OCI-LY7 (cell line): Measurements from ENCODE around the gene CFL2. TPM values are rescaled to one million over a fixed set of nuclear protein-coding genes. Genes with fewer than 3 reads are reported as not detected.

Source experiments
- BruUV-seq: library from RNA; stranded (reverse); fragments of 400-500 nt; replicated peaks from 2 replicates; lab custom pipeline; 2021; lab: Mats Ljungman, UMichigan
- CTCF ChIA-PET: fragments of 300-600 bp; sonication (Branson Sonifier 250); formaldehyde crosslinking; loops from one replicate; lab custom pipeline; 2022; ENCODE audit warnings: antibody characterized with exemption; ENCODE audit not compliant: unreplicated experiment; lab: Charles Lee
- POLR2A ChIA-PET: fragments of 300-600 bp; sonication (Branson Sonifier 250); formaldehyde crosslinking; loops from one replicate; lab custom pipeline; 2022; ENCODE audit warnings: antibody characterized with exemption; lab: Charles Lee
- DNase-seq: peaks from one replicate; pipeline ENCODE4 v3.0.0-alpha.2; 2015; ENCODE audit warnings: low spot score
- H2AFZ ChIP-seq: fragments of 200-600 bp; sonication (generic), shearing (Covaris generic); 2 replicates; pipeline ENCODE4 v1.6.1; 2014; ENCODE audit warnings: mild to moderate bottlenecking, antibody characterized with exemption, low read length, moderate library complexity
- H3K27ac ChIP-seq: fragments of 200-600 bp; sonication (generic); 2 replicates; pipeline ENCODE4 v1.5.1; 2014; ENCODE audit warnings: mixed run types, low read depth, mild to moderate bottlenecking, moderate library complexity, low read length, inconsistent platforms; ENCODE audit not compliant: poor library complexity, severe bottlenecking
- H3K36me3 ChIP-seq: fragments of 200-600 bp; sonication (generic); 2 replicates; pipeline ENCODE4 v1.6.1; 2014; ENCODE audit warnings: mild to moderate bottlenecking, antibody characterized with exemption, low read length, moderate library complexity, mixed read lengths; ENCODE audit not compliant: insufficient read depth
- H3K4me1 ChIP-seq: fragments of 200-600 bp; sonication (generic); 2 replicates; pipeline ENCODE4 v1.5.1; 2014; ENCODE audit warnings: mild to moderate bottlenecking, low read length; ENCODE audit not compliant: insufficient read depth, poor library complexity, severe bottlenecking
- H3K4me2 ChIP-seq: fragments of 200-600 bp; sonication (generic); 2 replicates; pipeline ENCODE4 v1.6.1; 2014; ENCODE audit warnings: mild to moderate bottlenecking, low read length
- H3K4me3 ChIP-seq: fragments of 200-600 bp; sonication (generic); 2 replicates; pipeline ENCODE4 v1.5.1; 2014; ENCODE audit warnings: mild to moderate bottlenecking, low read depth, low read length; ENCODE audit not compliant: poor library complexity, severe bottlenecking
- H3K79me2 ChIP-seq: fragments of 200-600 bp; sonication (generic); 2 replicates; pipeline ENCODE4 v1.6.1; 2016; ENCODE audit warnings: low read depth, mild to moderate bottlenecking, low read length, moderate library complexity, mixed read lengths; ENCODE audit not compliant: insufficient read depth
- H3K9me2 ChIP-seq: fragments of 200-600 bp; sonication (generic); 2 replicates; pipeline ENCODE4 v1.6.1; 2016; ENCODE audit warnings: mild to moderate bottlenecking, low read length, mixed read lengths; ENCODE audit not compliant: insufficient read depth
- H3K9me3 ChIP-seq: fragments of 200-600 bp; sonication (generic); 2 replicates; pipeline ENCODE4 v1.6.1; 2014; ENCODE audit warnings: mild to moderate bottlenecking, mixed run types, low read length, mixed read lengths
- H4K20me1 ChIP-seq: fragments of 200-600 bp; sonication (generic); 2 replicates; pipeline ENCODE4 v1.6.1; 2014; ENCODE audit warnings: mild to moderate bottlenecking, antibody characterized with exemption, low read length, moderate library complexity, mixed read lengths; ENCODE audit not compliant: insufficient read depth
- EZH2phosphoT487 ChIP-seq: fragments of 200-600 bp; sonication (generic); IDR thresholded peaks from 2 replicates; pipeline ENCODE4 v1.6.1; 2018; ENCODE audit warnings: low read depth, borderline replicate concordance, mild to moderate bottlenecking, mixed run types, antibody characterized with exemption, low read length, moderate library complexity, mixed read lengths
- intact Hi-C: fragments of 100-400 bp; cut with micrococcal nuclease; formaldehyde crosslinking; loops from one replicate; pipeline ENCODE4 v1.10.0; 2022; ENCODE audit not compliant: unreplicated experiment
- total RNA-seq, 2 experiments: library from RNA; depleted of rRNA in 1 of 2; stranded (reverse); fragments of >200 nt in 1 of 2; shearing (Covaris generic) in 1 of 2; gene quantifications; 2 replicates each; pipeline ENCODE4 v1.2.3, GENCODE V29; 2014 to 2022
- TF ChIP-seq, protein P1 (sequence below): fragments of 200-600 bp; sonication (generic); conservative IDR thresholded peaks from 2 replicates; pipeline ENCODE4 v1.5.1; 2014; ENCODE audit warnings: mild to moderate bottlenecking, antibody characterized with exemption, low read length, moderate library complexity, mixed read lengths

The CFL2 gene
- total RNA-seq, 2 experiments from 2014 or later, result 7.1 to 24.7 TPM

- CTCF ChIA-PET, result no interaction called here
- Histone ChIP-seq H3K4me2 (peak overlapping the region; percentile 94), H3K4me1 (peaks cover 40% of the 10 kb centered on the region), H3K36me3 (peaks cover 30% of the 10 kb centered on the region), H3K27ac (peak overlapping the region; percentile 87), H3K9me3 (no peaks in the 10 kb centered on the region), H2AFZ (peak overlapping the region; percentile 54), H3K9me2 (no peaks in the 10 kb centered on the region), H3K4me3 (peak overlapping the region; percentile 92), H4K20me1 (no peaks in the 10 kb centered on the region), H3K79me2 (peaks cover 38% of the 10 kb centered on the region)
- POLR2A ChIA-PET, result interaction anchor here (0.5 to 2.1 kb wide), 11 partner anchors 8 to 571 kb away, joined by 3 to 9 read pairs (median 4); no protein-coding TSS in a partner anchor
- TF ChIP-seq EZH2phosphoT487, result no peak
- TF ChIP-seq, protein P1, sequence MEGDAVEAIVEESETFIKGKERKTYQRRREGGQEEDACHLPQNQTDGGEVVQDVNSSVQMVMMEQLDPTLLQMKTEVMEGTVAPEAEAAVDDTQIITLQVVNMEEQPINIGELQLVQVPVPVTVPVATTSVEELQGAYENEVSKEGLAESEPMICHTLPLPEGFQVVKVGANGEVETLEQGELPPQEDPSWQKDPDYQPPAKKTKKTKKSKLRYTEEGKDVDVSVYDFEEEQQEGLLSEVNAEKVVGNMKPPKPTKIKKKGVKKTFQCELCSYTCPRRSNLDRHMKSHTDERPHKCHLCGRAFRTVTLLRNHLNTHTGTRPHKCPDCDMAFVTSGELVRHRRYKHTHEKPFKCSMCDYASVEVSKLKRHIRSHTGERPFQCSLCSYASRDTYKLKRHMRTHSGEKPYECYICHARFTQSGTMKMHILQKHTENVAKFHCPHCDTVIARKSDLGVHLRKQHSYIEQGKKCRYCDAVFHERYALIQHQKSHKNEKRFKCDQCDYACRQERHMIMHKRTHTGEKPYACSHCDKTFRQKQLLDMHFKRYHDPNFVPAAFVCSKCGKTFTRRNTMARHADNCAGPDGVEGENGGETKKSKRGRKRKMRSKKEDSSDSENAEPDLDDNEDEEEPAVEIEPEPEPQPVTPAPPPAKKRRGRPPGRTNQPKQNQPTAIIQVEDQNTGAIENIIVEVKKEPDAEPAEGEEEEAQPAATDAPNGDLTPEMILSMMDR, result no peak
- intact Hi-C loops, result no loop called here
- no peak for DNase-seq
- no TSS peak for BruUV-seq
Measured at GRCh38 chr14:34715127-34715863, 902 bp upstream of the CFL2 start.

DNA sequence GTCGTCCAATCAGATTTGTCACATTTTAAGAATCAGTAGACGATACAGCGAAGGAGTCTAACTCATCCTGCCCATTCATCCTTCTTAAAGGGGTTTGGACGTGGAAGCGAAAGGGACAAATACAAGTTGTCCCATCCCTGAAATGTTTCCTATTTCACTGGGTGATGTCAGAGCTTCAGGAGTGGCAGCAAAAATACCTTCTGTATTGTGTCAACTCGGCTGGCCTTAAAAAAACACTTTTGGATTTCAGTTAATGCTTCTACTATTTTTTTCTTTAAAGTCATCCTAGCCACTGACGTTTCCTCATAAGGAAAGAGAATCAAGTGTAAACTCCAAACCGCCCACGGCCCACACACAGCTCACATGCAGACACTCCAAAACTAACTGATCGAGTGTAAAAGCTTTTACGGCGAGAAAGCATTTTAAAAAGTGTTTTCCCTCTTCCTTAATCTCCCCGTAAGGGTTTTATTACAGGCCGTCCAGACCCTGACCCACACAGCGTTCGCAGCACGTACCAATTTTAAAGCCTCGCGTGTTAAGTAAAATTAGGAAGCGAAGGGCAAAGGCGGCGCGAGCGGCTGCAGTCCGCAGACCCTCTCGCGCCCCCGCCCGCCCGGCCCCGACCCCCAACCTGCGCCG is 593 bp downstream of the CFL2 start:
- no TSS peak for BruUV-seq
- no peaks in the 10 kb centered on the region for H3K9me2 ChIP-seq
- peaks cover 49% of the 10 kb centered on the region for H3K79me2 ChIP-seq
- H3K27ac ChIP-seq, result peak overlapping the region; percentile 87
- POLR2A ChIA-PET, result interaction anchor here (0.6 to 2.1 kb wide), 5 partner anchors 8 to 166 kb away, joined by 3 to 9 read pairs (median 3); no protein-coding TSS in a partner anchor
- DNase-seq, result peak; percentile 47
- peak overlapping the region; percentile 94 for H3K4me2 ChIP-seq
- TF ChIP-seq, protein P1, result no peak
- TF ChIP-seq EZH2phosphoT487, result no peak
- H3K4me1 ChIP-seq, result peaks cover 55% of the 10 kb centered on the region
- H3K4me3 ChIP-seq, result peak overlapping the region; percentile 92
- H3K9me3 ChIP-seq, result no peaks in the 10 kb centered on the region
- CTCF ChIA-PET, result interaction anchor here (0.6 to 0.7 kb wide), 2 partner anchors 9 to 66 kb away, joined by 3 read pairs; no protein-coding TSS in a partner anchor
- H3K36me3 ChIP-seq, result peaks cover 44% of the 10 kb centered on the region
- no peaks in the 10 kb centered on the region for H4K20me1 ChIP-seq
- intact Hi-C loops, result loop anchor here (5.0 kb wide), 4 partner anchors 159 to 579 kb away; partner anchors contain the start of genes PPP2R3C, PRORP, PSMA6 and SRP54
- H2AFZ ChIP-seq, result peak overlapping the region; percentile 31; the same call in 1 of the 2 replicates
